DND-41 (cell line): ENCODE data around the gene DLG2.

Experiments used
- CTCF ChIP-seq: IDR thresholded peaks from 2 replicates; pipeline ENCODE4 v1.5.1; 2012; ENCODE audit warnings: borderline replicate concordance, low read length, moderate library complexity, mild to moderate bottlenecking; ENCODE audit not compliant: poor library complexity, severe bottlenecking; ENCODE audit errors: extremely low read depth
- EZH2 ChIP-seq: IDR thresholded peaks from 3 replicates; pipeline ENCODE4 v1.6.1; 2012; ENCODE audit warnings: borderline replicate concordance, low read depth, mild to moderate bottlenecking, moderate library complexity, low read length, inconsistent platforms; ENCODE audit not compliant: severe bottlenecking

DNA sequence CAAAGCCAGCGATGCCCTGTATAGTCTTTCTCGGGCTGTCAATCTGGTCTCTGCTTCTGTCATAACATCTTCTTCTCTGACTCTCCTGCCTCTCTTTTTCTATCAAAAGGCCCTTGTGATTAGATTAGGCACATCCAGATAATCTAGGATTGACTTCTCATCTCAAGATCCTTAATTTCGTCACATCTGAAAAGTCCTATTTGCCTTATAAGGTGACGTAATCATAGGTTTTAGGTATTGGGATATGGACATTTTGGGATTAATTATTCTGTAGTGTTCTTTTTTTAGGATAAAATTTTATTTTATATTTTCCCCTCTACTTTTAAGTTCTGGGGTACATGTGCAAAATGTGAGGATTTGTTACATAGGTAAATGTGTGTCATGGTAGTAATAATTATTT lies 1860.2 kb downstream of the DLG2 start:
- no peak for TF ChIP-seq CTCF
- TF ChIP-seq EZH2 = no peak
